ENCODE results near the gene ARL4A.

The ARL4A gene

GRCh38 chr7:12714379-12714737 lies 26.9 kb downstream of the ARL4A start:
- Histone ChIP-seq H3K36me3 (ENCODE audit: low read depth) (no peaks in the 10 kb centered on the region), H3K4me1 (ENCODE audit: insufficient read depth, poor library complexity, severe bottlenecking) (peaks cover 71% of the 10 kb centered on the region), H3K27ac (ENCODE audit: poor library complexity, severe bottlenecking) (peak overlapping the region; percentile 94), H3K4me3 (ENCODE audit: severe bottlenecking) (no peak overlapping the region), H3K27me3 (ENCODE audit: insufficient read depth, poor library complexity, severe bottlenecking) (no peaks in the 10 kb centered on the region), H3K9me3 (ENCODE audit: severe bottlenecking) (no peaks in the 10 kb centered on the region)
- DNase-seq (ENCODE audit: low spot score): no peak
- ATAC-seq (ENCODE audit: low read depth): no peak
- TF ChIP-seq CTCF (IDR thresholded peaks at IDR 0.05; ENCODE audit: poor library complexity, severe bottlenecking): no peak

- peak overlapping the region; percentile 94 for H3K27ac ChIP-seq (ENCODE audit: poor library complexity, severe bottlenecking)
- DNase-seq (ENCODE audit: low spot score) (peak; percentile 85), ATAC-seq (ENCODE audit: low read depth) (peak; percentile 94)
- no peaks in the 10 kb centered on the region for H3K27me3 ChIP-seq (ENCODE audit: insufficient read depth, poor library complexity, severe bottlenecking)
- H3K9me3 ChIP-seq (ENCODE audit: severe bottlenecking): no peaks in the 10 kb centered on the region
- no peak for TF ChIP-seq CTCF (IDR thresholded peaks at IDR 0.05; ENCODE audit: poor library complexity, severe bottlenecking)
- H3K4me1 ChIP-seq (ENCODE audit: insufficient read depth, poor library complexity, severe bottlenecking): peaks cover 67% of the 10 kb centered on the region
- no peaks in the 10 kb centered on the region for H3K36me3 ChIP-seq (ENCODE audit: low read depth)
- H3K4me3 ChIP-seq (ENCODE audit: severe bottlenecking): no peak overlapping the region
These were observed 28.1 kb downstream of the ARL4A start for GRCh38 chr7:12715372-12716133.

DNA sequence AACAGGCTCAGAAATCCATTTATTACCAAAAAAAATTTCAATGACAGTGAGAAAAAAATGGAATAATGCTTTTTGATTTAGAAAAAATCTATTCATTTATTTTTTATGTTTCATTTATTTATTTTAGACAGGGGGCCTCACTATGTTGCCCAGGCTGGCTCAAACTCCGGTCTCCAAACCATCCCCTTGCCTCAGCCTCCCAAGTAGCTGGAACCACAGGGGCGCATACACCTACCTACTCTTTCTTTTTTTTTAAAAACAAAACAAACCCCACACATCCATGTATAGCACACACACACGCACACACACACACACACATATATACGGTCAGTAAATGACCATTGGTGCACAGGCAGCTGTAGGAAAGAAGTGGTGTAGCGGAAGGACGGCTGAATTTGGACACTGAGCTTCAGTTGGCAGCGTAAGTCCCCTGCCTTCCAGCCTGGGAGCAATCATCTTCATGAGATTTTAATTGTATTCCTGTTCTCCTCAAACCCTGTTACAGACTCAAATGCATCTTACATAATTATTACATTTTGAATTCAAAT lies 28.8 kb downstream of the ARL4A start:
- TF ChIP-seq CTCF (IDR thresholded peaks at IDR 0.05; ENCODE audit: poor library complexity, severe bottlenecking): no peak
- no peaks in the 10 kb centered on the region for H3K27me3 ChIP-seq (ENCODE audit: insufficient read depth, poor library complexity, severe bottlenecking)
- peaks cover 66% of the 10 kb centered on the region for H3K4me1 ChIP-seq (ENCODE audit: insufficient read depth, poor library complexity, severe bottlenecking)
- H3K9me3 ChIP-seq (ENCODE audit: severe bottlenecking): no peaks in the 10 kb centered on the region
- no peak for ATAC-seq (ENCODE audit: low read depth)
- peak overlapping the region; percentile 94 for H3K27ac ChIP-seq (ENCODE audit: poor library complexity, severe bottlenecking)
- H3K4me3 ChIP-seq (ENCODE audit: severe bottlenecking): no peak overlapping the region
- no peak for DNase-seq (ENCODE audit: low spot score)
- H3K36me3 ChIP-seq (ENCODE audit: low read depth): no peaks in the 10 kb centered on the region

DNA sequence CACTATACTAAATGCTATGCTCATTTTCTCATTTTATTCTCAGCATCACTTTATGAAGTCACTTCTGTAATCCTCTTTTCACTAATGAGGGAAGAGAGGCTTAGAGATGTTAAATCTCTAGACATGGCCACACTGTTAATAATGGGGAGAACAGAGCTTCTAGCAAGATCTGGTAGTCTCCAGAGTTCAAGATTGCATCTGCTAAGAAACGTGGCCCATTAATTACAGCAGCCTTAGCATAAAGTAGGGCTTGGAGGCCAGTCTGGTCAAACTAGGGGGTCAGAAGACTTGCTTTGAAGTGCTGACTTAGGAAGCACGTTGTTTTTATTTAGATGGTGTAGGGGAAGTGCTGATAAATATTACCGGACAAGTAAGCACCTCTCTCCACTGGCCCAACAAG lies 29.3 kb downstream of the ARL4A start:
- DNase-seq (ENCODE audit: low spot score) (no peak), ATAC-seq (ENCODE audit: low read depth) (no peak)
- Histone ChIP-seq H3K36me3 (ENCODE audit: low read depth) (no peaks in the 10 kb centered on the region), H3K9me3 (ENCODE audit: severe bottlenecking) (no peaks in the 10 kb centered on the region), H3K27me3 (ENCODE audit: insufficient read depth, poor library complexity, severe bottlenecking) (no peaks in the 10 kb centered on the region), H3K4me3 (ENCODE audit: severe bottlenecking) (no peak overlapping the region), H3K4me1 (ENCODE audit: insufficient read depth, poor library complexity, severe bottlenecking) (peaks cover 66% of the 10 kb centered on the region), H3K27ac (ENCODE audit: poor library complexity, severe bottlenecking) (peak overlapping the region; percentile 94)
- no peak for TF ChIP-seq CTCF (IDR thresholded peaks at IDR 0.05; ENCODE audit: poor library complexity, severe bottlenecking)

All from RWPE2 (cell line).